DND-41 (cell line): ENCODE data around the gene JAK1.

ENCODE experiments used
- ATAC-seq: fragments of 200-7000 bp; cut with Tn5 transposase; 3 replicates; pipeline ENCODE4 v1.9.1; 2021; ENCODE audit warnings: low read depth; ENCODE audit not compliant: insufficient read depth
- DNase-seq: peaks from one replicate; pipeline ENCODE4 v3.0.0-alpha.2; 2020
- H2AFZ ChIP-seq: 2 replicates; pipeline ENCODE4 v1.6.0; 2012; ENCODE audit warnings: low read depth, low read length
- H3K27ac ChIP-seq: 2 replicates; pipeline ENCODE4 v1.5.1; 2012; ENCODE audit warnings: low read length, inconsistent platforms
- H3K27me3 ChIP-seq: fragments of 200-600 bp; sonication (generic); 2 replicates; pipeline ENCODE4 v1.6.0; 2012; ENCODE audit warnings: low read length, mild to moderate bottlenecking, inconsistent platforms; ENCODE audit not compliant: insufficient read depth, poor library complexity
- H3K36me3 ChIP-seq: 2 replicates; pipeline ENCODE4 v1.5.1; 2012; ENCODE audit warnings: low read length, inconsistent platforms; ENCODE audit not compliant: insufficient read depth
- H3K4me1 ChIP-seq: 2 replicates; pipeline ENCODE4 v1.5.1; 2012; ENCODE audit warnings: mild to moderate bottlenecking, low read length; ENCODE audit not compliant: insufficient read depth
- H3K4me2 ChIP-seq: 2 replicates; pipeline ENCODE4 v1.6.0; 2012; ENCODE audit warnings: mild to moderate bottlenecking, moderate library complexity, low read length, inconsistent platforms; ENCODE audit not compliant: insufficient read depth
- H3K4me3 ChIP-seq, 2 experiments: fragments of 200-600 bp in 1 of 2; shearing (Covaris generic) in 1 of 2; 2 replicates each; pipeline ENCODE4 v1.5.1; 2012 to 2016; ENCODE audit warnings: inconsistent platforms in 2 of 2, low read length in 2 of 2, mild to moderate bottlenecking in 2 of 2, low read depth in 1 of 2, moderate library complexity in 1 of 2
- H3K79me2 ChIP-seq: 2 replicates; pipeline ENCODE4 v1.6.0; 2012; ENCODE audit warnings: low read length, inconsistent platforms; ENCODE audit not compliant: insufficient read depth
- H3K9ac ChIP-seq: 2 replicates; pipeline ENCODE4 v1.6.0; 2012; ENCODE audit warnings: low read depth, mild to moderate bottlenecking, inconsistent platforms, low read length, moderate library complexity
- H3K9me3 ChIP-seq: 2 replicates; pipeline ENCODE4 v1.5.1; 2012; ENCODE audit warnings: low read length, moderate library complexity, mild to moderate bottlenecking, inconsistent platforms; ENCODE audit not compliant: insufficient read depth, severe bottlenecking
- H4K20me1 ChIP-seq: 2 replicates; pipeline ENCODE4 v1.6.0; 2012; ENCODE audit warnings: low read length; ENCODE audit not compliant: insufficient read depth
- CTCF ChIP-seq: IDR thresholded peaks from 2 replicates; pipeline ENCODE4 v1.5.1; 2012; ENCODE audit warnings: borderline replicate concordance, low read length, moderate library complexity, mild to moderate bottlenecking; ENCODE audit not compliant: poor library complexity, severe bottlenecking; ENCODE audit errors: extremely low read depth
- EZH2 ChIP-seq: IDR thresholded peaks from 3 replicates; pipeline ENCODE4 v1.6.1; 2012; ENCODE audit warnings: borderline replicate concordance, low read depth, mild to moderate bottlenecking, moderate library complexity, low read length, inconsistent platforms; ENCODE audit not compliant: severe bottlenecking

JAK1 gene

GRCh38 chr1:64890699-64891447 is 75.5 kb downstream of the JAK1 start:
- Histone ChIP-seq H3K36me3 (no peaks in the 10 kb centered on the region), H3K9me3 (no peaks in the 10 kb centered on the region), H3K4me3 (no peak overlapping the region), H4K20me1 (peaks cover 84% of the 10 kb centered on the region), H3K9ac (no peak overlapping the region), H3K4me1 (no peaks in the 10 kb centered on the region), H3K27ac (no peak overlapping the region), H3K4me2 (no peak overlapping the region), H3K27me3 (no peaks in the 10 kb centered on the region), H2AFZ (no peak overlapping the region), H3K79me2 (peaks cover 96% of the 10 kb centered on the region)
- no peak for DNase-seq
- TF ChIP-seq EZH2, result no peak
- TF ChIP-seq CTCF, result no peak
- ATAC-seq, result no peak

- Histone ChIP-seq H3K4me1 (no peaks in the 10 kb centered on the region), H3K27ac (no peak overlapping the region), H2AFZ (no peak overlapping the region), H3K36me3 (peaks cover 16% of the 10 kb centered on the region), H3K79me2 (peaks cover 66% of the 10 kb centered on the region), H4K20me1 (peaks cover 75% of the 10 kb centered on the region), H3K9me3 (no peaks in the 10 kb centered on the region), H3K4me2 (no peak overlapping the region), H3K27me3 (no peaks in the 10 kb centered on the region), H3K9ac (no peak overlapping the region), H3K4me3 (no peak overlapping the region)
- TF ChIP-seq EZH2 (no peak), CTCF (no peak)
- ATAC-seq, result no peak
- DNase-seq, result no peak
Measured at GRCh38 chr1:64887689-64888217, 78.6 kb downstream of the JAK1 start.

GRCh38 chr1:64886877-64887276 is 79.5 kb downstream of the JAK1 start:
- Histone ChIP-seq H3K79me2 (peaks cover 58% of the 10 kb centered on the region), H3K9ac (no peak overlapping the region), H3K27me3 (no peaks in the 10 kb centered on the region), H3K4me2 (no peak overlapping the region), H3K27ac (no peak overlapping the region), H3K9me3 (no peaks in the 10 kb centered on the region), H3K4me3 (no peak overlapping the region), H3K4me1 (no peaks in the 10 kb centered on the region), H4K20me1 (peaks cover 67% of the 10 kb centered on the region), H3K36me3 (peaks cover 21% of the 10 kb centered on the region), H2AFZ (no peak overlapping the region)
- no peak for TF ChIP-seq EZH2
- no peak for TF ChIP-seq CTCF
- DNase-seq (no peak), ATAC-seq (no peak)
